ENCODE data around the gene MARK2. TPM values are rescaled to one million over a fixed set of nuclear protein-coding genes. Genes with fewer than 3 reads are reported as not detected.
A peak's percentile ranks its signal among the peaks of the same experiment; 100 is the strongest.
"Not testable (repeated sequence)": the region's sequence is repeated elsewhere in the genome, so short reads cannot be mapped to it uniquely, and the experiment has no call there.

MARK2 gene
- total RNA-seq, 2 donors from 2014 or later: 33.5 to 37.5 TPM

GRCh38 chr11:63845911-63846310 lies 7.0 kb downstream of the MARK2 start:
- no peak for DNase-seq
- intact Hi-C loops (cut with DNase I): loop anchor here in 1 of 2 donors (10.0 kb wide), 1 partner anchor 49 kb away; no protein-coding TSS in a partner anchor
- ATAC-seq: no peak

GRCh38 chr11:63846897-63847296 lies 8.0 kb downstream of the MARK2 start:
- intact Hi-C loops (cut with DNase I): loop anchor here in 1 of 2 donors (10.0 kb wide), 1 partner anchor 48 kb away; no protein-coding TSS in a partner anchor
- DNase-seq: no peak
- no peak for ATAC-seq

GRCh38 chr11:63847363-63847762 lies 8.5 kb downstream of the MARK2 start:
- ATAC-seq: no peak
- DNase-seq: no peak
- intact Hi-C loops (cut with DNase I): loop anchor here in 1 of 2 donors (10.0 kb wide), 1 partner anchor 47 kb away; no protein-coding TSS in a partner anchor

- DNase-seq: no peak
- intact Hi-C loops (cut with DNase I): loop anchor here in 1 of 2 donors (10.0 kb wide), 1 partner anchor 45 kb away; no protein-coding TSS in a partner anchor
- ATAC-seq: no peak
Measured at GRCh38 chr11:63849691-63850090, 10.8 kb downstream of the MARK2 start.

GRCh38 chr11:63850920-63851319 lies 12.0 kb downstream of the MARK2 start:
- intact Hi-C loops (cut with DNase I): no loop called here
- no peak for DNase-seq
- ATAC-seq: no peak

- no peak for ATAC-seq
- DNase-seq: no peak
- intact Hi-C loops (cut with DNase I): no loop called here
Measured at GRCh38 chr11:63851364-63851763, 12.5 kb downstream of the MARK2 start.

- intact Hi-C loops (cut with DNase I): no loop called here
- no peak for DNase-seq
- ATAC-seq: no peak
Measured at GRCh38 chr11:63853476-63853875, 14.6 kb downstream of the MARK2 start.

- ATAC-seq: no peak
- no peak for DNase-seq
- intact Hi-C loops (cut with DNase I): no loop called here
Measured at GRCh38 chr11:63854696-63855095, 15.8 kb downstream of the MARK2 start.

GRCh38 chr11:63855975-63856374 lies 17.1 kb downstream of the MARK2 start:
- intact Hi-C loops (cut with DNase I): no loop called here

GRCh38 chr11:63858628-63859550 lies 20.0 kb downstream of the MARK2 start:
- peak; percentile 75 to 83 for ATAC-seq
- peak; percentile 58 for DNase-seq

More at GRCh38 chr11:63855975-63856374, 17.1 kb downstream of the MARK2 start:
- DNase-seq (no peak), ATAC-seq (no peak)

GRCh38 chr11:63862923-63863322 lies 24.0 kb downstream of the MARK2 start:
- ATAC-seq: no peak
- intact Hi-C loops (cut with DNase I): no loop called here
- no peak for DNase-seq

More at GRCh38 chr11:63858628-63859550, 20.0 kb downstream of the MARK2 start:
- intact Hi-C loops (cut with DNase I): no loop called here

- ATAC-seq; intact Hi-C loops (cut with DNase I); DNase-seq: not testable (repeated sequence)
Measured at GRCh38 chr11:63863620-63864019, 24.7 kb downstream of the MARK2 start.

- intact Hi-C loops (cut with DNase I): no loop called here
- ATAC-seq (peak; percentile 19 to 22), DNase-seq (peak; percentile 69)
Measured at GRCh38 chr11:63866211-63866610, 27.3 kb downstream of the MARK2 start.

- intact Hi-C loops (cut with DNase I): no loop called here
- DNase-seq (no peak), ATAC-seq (no peak)
Measured at GRCh38 chr11:63867511-63867910, 28.6 kb downstream of the MARK2 start.

- DNase-seq: no peak
- no peak for ATAC-seq
- intact Hi-C loops (cut with DNase I): no loop called here
Measured at GRCh38 chr11:63868399-63869064, 29.6 kb downstream of the MARK2 start.

GRCh38 chr11:63869171-63869591 lies 30.3 kb downstream of the MARK2 start:
- intact Hi-C loops (cut with DNase I): no loop called here
- no peak for DNase-seq
- no peak for ATAC-seq

- intact Hi-C loops (cut with DNase I): no loop called here
- DNase-seq (no peak), ATAC-seq (no peak)
Measured at GRCh38 chr11:63869683-63870082, 30.8 kb downstream of the MARK2 start.

GRCh38 chr11:63870351-63871140 lies 31.6 kb downstream of the MARK2 start:
- intact Hi-C loops (cut with DNase I): no loop called here
- peak in 1 of 2 donors; percentile 7 for ATAC-seq

More at GRCh38 chr11:63870351-63871140, 31.6 kb downstream of the MARK2 start:
- no peak for DNase-seq
